H1 (cell line): ENCODE data around the gene ANKRD12. TPM values are rescaled to one million over a fixed set of nuclear protein-coding genes. Genes with fewer than 3 reads are reported as not detected.

Experiments
- CTCF ChIA-PET: fragments of 300-600 bp; sonication (Branson Sonifier 250); formaldehyde crosslinking; loops from one replicate; lab custom pipeline; 2021; ENCODE audit not compliant: partially characterized antibody; lab: Charles Lee
- POLR2A ChIA-PET: fragments of 300-600 bp; sonication (Branson Sonifier 250); formaldehyde crosslinking; loops from one replicate; lab custom pipeline; 2021; ENCODE audit warnings: inconsistent platforms; ENCODE audit not compliant: partially characterized antibody; lab: Charles Lee
- DNase-seq, 2 experiments: peaks; one replicate each; pipeline versions ENCODE4 v3.0.0 to v3.0.0-alpha.2; 2010 to 2022; ENCODE audit warnings: low spot score in 2 of 2, low read depth in 1 of 2, mixed read lengths in 1 of 2
- FAIRE-seq: peaks from 2 replicates; lab custom pipeline; 2011; peaks lifted over from hg19 to GRCh38; lab: Jason Lieb, UNC
- H2AFZ ChIP-seq: 2 replicates; pipeline ENCODE4 v1.8.1; 2012; ENCODE audit warnings: low read length, inconsistent platforms
- H2AK5ac ChIP-seq: 2 replicates; pipeline ENCODE4 v1.6.1; 2013; ENCODE audit warnings: low read depth, low read length
- H2BK120ac ChIP-seq: replicated peaks from 2 replicates; pipeline ENCODE3; 2013; ENCODE audit warnings: low read depth, low read length, inconsistent platforms
- H2BK12ac ChIP-seq: 2 replicates; pipeline ENCODE4 v1.6.1; 2013; ENCODE audit warnings: low read depth, low read length
- H2BK15ac ChIP-seq: 2 replicates; pipeline ENCODE4 v1.6.1; 2013; ENCODE audit warnings: low read length
- H2BK20ac ChIP-seq: 2 replicates; pipeline ENCODE4 v1.6.1; 2013; ENCODE audit warnings: low read length
- H2BK5ac ChIP-seq: 2 replicates; pipeline ENCODE4 v1.6.1; 2013; ENCODE audit warnings: low read depth, low read length
- H3K14ac ChIP-seq: 2 replicates; pipeline ENCODE4 v1.6.1; 2013; ENCODE audit warnings: inconsistent platforms; ENCODE audit not compliant: insufficient read length
- H3K18ac ChIP-seq: 2 replicates; pipeline ENCODE4 v1.6.1; 2013; ENCODE audit warnings: low read length; ENCODE audit errors: extremely low read depth
- H3K23ac ChIP-seq: 2 replicates; pipeline ENCODE4 v1.6.1; 2013; ENCODE audit warnings: inconsistent platforms; ENCODE audit not compliant: insufficient read length
- H3K23me2 ChIP-seq: 2 replicates; pipeline ENCODE4 v1.6.1; 2013; ENCODE audit warnings: low read depth, low read length
- H3K27ac ChIP-seq: 2 replicates; pipeline ENCODE4 v1.6.1; 2011; ENCODE audit warnings: low read depth, low read length, inconsistent platforms
- H3K27me3 ChIP-seq, 4 experiments: replicated peaks in 1 of 4; 1 replicate in 1 of 4; 2 replicates in 3 of 4; pipeline versions ENCODE4 v1.6.1 to v1.8.1; 2011 to 2013; ENCODE audit warnings: low read length in 3 of 4, mild to moderate bottlenecking in 3 of 4, inconsistent platforms in 2 of 4, mixed read lengths in 2 of 4, moderate library complexity in 1 of 4; ENCODE audit not compliant: control insufficient read depth in 3 of 4, insufficient read depth in 3 of 4; ENCODE audit errors: extremely low read depth in 1 of 4
- H3K36me3 ChIP-seq, 4 experiments: 2 replicates each; pipeline versions ENCODE4 v1.6.1 to v1.8.1; 2011 to 2013; ENCODE audit warnings: mild to moderate bottlenecking in 4 of 4, low read length in 3 of 4, moderate library complexity in 2 of 4, control low read depth in 1 of 4, inconsistent platforms in 1 of 4; ENCODE audit not compliant: insufficient read depth in 4 of 4, control insufficient read depth in 2 of 4
- H3K4ac ChIP-seq: replicated peaks from 2 replicates; pipeline ENCODE3; 2013; ENCODE audit warnings: low read length, low read depth, mixed read lengths, inconsistent platforms; ENCODE audit not compliant: insufficient read length
- H3K4me1 ChIP-seq, 4 experiments: replicated peaks in 1 of 4; 1 replicate in 1 of 4; 2 replicates in 3 of 4; pipeline versions ENCODE4 v1.6.1 to v1.8.1; 2011 to 2013; ENCODE audit warnings: low read length in 3 of 4, inconsistent platforms in 2 of 4, mixed read lengths in 1 of 4; ENCODE audit not compliant: insufficient read depth in 4 of 4, control insufficient read depth in 3 of 4
- H3K4me2 ChIP-seq, 2 experiments: 2 replicates each; pipeline versions ENCODE4 v1.6.1 to v1.8.1; 2011 to 2013; ENCODE audit warnings: low read depth in 2 of 2, low read length in 2 of 2, control low read depth in 1 of 2, inconsistent platforms in 1 of 2, mild to moderate bottlenecking in 1 of 2; ENCODE audit not compliant: insufficient read depth in 1 of 2
- H3K4me3 ChIP-seq, 4 experiments: fragments of 200-600, 300-600 bp in 1 of 4; sonication (generic), shearing (Covaris generic), sonication (Bioruptor Twin) in 1 of 4; 2 replicates each; pipeline versions ENCODE4 v1.5.1 to v1.8.1; 2011 to 2016; ENCODE audit warnings: low read length in 4 of 4, low read depth in 3 of 4, control low read depth in 2 of 4, inconsistent platforms in 2 of 4, mild to moderate bottlenecking in 2 of 4, mixed read lengths in 1 of 4, moderate library complexity in 1 of 4; ENCODE audit not compliant: insufficient read depth in 2 of 4; ENCODE audit errors: extremely low read depth in 1 of 4
- H3K56ac ChIP-seq: replicated peaks from 2 replicates; pipeline ENCODE3; 2013; ENCODE audit warnings: low read depth, mild to moderate bottlenecking, mixed read lengths, low read length, inconsistent platforms; ENCODE audit not compliant: insufficient read length
- H3K79me1 ChIP-seq: 2 replicates; pipeline ENCODE4 v1.6.1; 2013; ENCODE audit warnings: low read depth, low read length, control low read depth
- H3K79me2 ChIP-seq, 2 experiments: 2 replicates each; pipeline versions ENCODE4 v1.6.1 to v1.8.1; 2012 to 2013; ENCODE audit warnings: low read length in 2 of 2, mild to moderate bottlenecking in 2 of 2, inconsistent platforms in 1 of 2; ENCODE audit not compliant: insufficient read depth in 2 of 2, control insufficient read depth in 1 of 2
- H3K9ac ChIP-seq, 4 experiments: replicated peaks in 1 of 4; 1 replicate in 1 of 4; 2 replicates in 3 of 4; pipeline versions ENCODE4 v1.6.1 to v1.8.1; 2011 to 2013; ENCODE audit warnings: low read depth in 3 of 4, low read length in 3 of 4, control low read depth in 2 of 4, mild to moderate bottlenecking in 2 of 4, moderate library complexity in 2 of 4, inconsistent platforms in 1 of 4; ENCODE audit errors: extremely low read depth in 1 of 4
- H3K9me3 ChIP-seq, 2 experiments: 2 replicates each; pipeline versions ENCODE4 v1.6.1 to v1.8.1; 2012 to 2013; ENCODE audit warnings: mild to moderate bottlenecking in 2 of 2, moderate library complexity in 2 of 2, control low read depth in 1 of 2, inconsistent platforms in 1 of 2, low read depth in 1 of 2, low read length in 1 of 2, mixed read lengths in 1 of 2; ENCODE audit not compliant: insufficient read depth in 2 of 2
- H4K20me1 ChIP-seq, 2 experiments: replicated peaks in 1 of 2; 2 replicates each; pipeline versions ENCODE3 to v1.8.1; 2011 to 2013; ENCODE audit warnings: inconsistent platforms in 2 of 2, low read length in 2 of 2, mild to moderate bottlenecking in 1 of 2; ENCODE audit not compliant: insufficient read depth in 2 of 2, control insufficient read depth in 1 of 2
- H4K5ac ChIP-seq: 2 replicates; pipeline ENCODE4 v1.6.1; 2013; ENCODE audit warnings: low read length, low read depth, mixed read lengths, inconsistent platforms; ENCODE audit not compliant: insufficient read length
- H4K8ac ChIP-seq: 2 replicates; pipeline ENCODE4 v1.8.0; 2013; ENCODE audit warnings: mild to moderate bottlenecking, moderate library complexity, low read length, inconsistent platforms; ENCODE audit not compliant: insufficient read depth; ENCODE audit errors: extremely low read depth
- H4K91ac ChIP-seq: replicated peaks from 2 replicates; pipeline ENCODE3; 2013; ENCODE audit warnings: low read length, mixed read lengths, inconsistent platforms; ENCODE audit not compliant: insufficient read length
- BACH1 ChIP-seq: IDR thresholded peaks from 2 replicates; pipeline ENCODE4 v1.6.1; 2012; ENCODE audit warnings: low read length, improper control_type of control experiment
- EZH2 ChIP-seq: fragments of 200-600 bp; sonication (generic); IDR thresholded peaks from 2 replicates; pipeline ENCODE4 v1.7.1; 2012; ENCODE audit warnings: low read depth, mild to moderate bottlenecking, moderate library complexity, low read length, inconsistent platforms; ENCODE audit not compliant: severe bottlenecking
- HDAC6 ChIP-seq: IDR thresholded peaks from one replicate; pipeline ENCODE4 v1.7.1; 2012; ENCODE audit warnings: low read depth, mild to moderate bottlenecking, inconsistent platforms, low read length, moderate library complexity
- JUN ChIP-seq: IDR thresholded peaks from 2 replicates; pipeline ENCODE4 v1.6.1; 2011; ENCODE audit warnings: low read depth, mild to moderate bottlenecking, improper control_type of control experiment, low read length
- KDM1A ChIP-seq: fragments of 200-600, 300-600 bp; sonication (generic); IDR thresholded peaks from 2 replicates; pipeline ENCODE4 v1.7.1; 2016; ENCODE audit warnings: mild to moderate bottlenecking, low read length, borderline replicate concordance
- MAFK ChIP-seq: IDR thresholded peaks from 2 replicates; pipeline ENCODE4 v1.6.1; 2012; ENCODE audit warnings: low read depth, mild to moderate bottlenecking, improper control_type of control experiment, low read length
- NANOG ChIP-seq: IDR thresholded peaks from 2 replicates; pipeline ENCODE4 v1.6.1; 2011; ENCODE audit warnings: low read length, low read depth, mild to moderate bottlenecking, inconsistent platforms; ENCODE audit not compliant: insufficient read depth, poor library complexity, severe bottlenecking
- TAF1 ChIP-seq: IDR thresholded peaks from 2 replicates; pipeline ENCODE4 v1.6.1; 2011; ENCODE audit warnings: mild to moderate bottlenecking, low read depth, low read length
- WGBS, 2 experiments: shearing (Covaris generic) in 1 of 2; methylation state at CpG; one replicate each; pipeline versions ENCODE4 v1.1.6 to v1.1.7; 2013 to 2015; ENCODE audit warnings: low lambda C conversion rate in 2 of 2, mixed read lengths in 2 of 2, inconsistent platforms in 1 of 2, low coverage in 1 of 2, missing lambda C conversion rate in 1 of 2; ENCODE audit not compliant: insufficient replicate concordance in 2 of 2, insufficient coverage in 1 of 2, insufficient read length in 1 of 2; ENCODE audit errors: extremely low coverage in 1 of 2, missing lambda C conversion rate in 1 of 2; 5-methylcytosine and 5-hydroxymethylcytosine counted together
- polyA plus RNA-seq, 7 experiments: library from polyadenylated mRNA; depleted of rRNA in 3 of 7; stranded (reverse) in 5 of 7; unstranded in 2 of 7; fragments of >200 nt in 5 of 7; fragments of 200-250 nt in 2 of 7; gene quantifications; 1 replicate in 5 of 7; 2 replicates in 1 of 7; 4 replicates in 1 of 7; pipeline versions ENCODE4 v1.2.1 to v1.2.3, GENCODE V29; 2011 to 2013; ENCODE audit warnings: missing spikeins in 2 of 7, mixed read lengths in 2 of 7
- total RNA-seq: library from RNA; stranded (reverse); fragmentation: NEBNext Ultra II Directional; extraction: Animal tissue kit (Norgen Biotek cat#: 25700); gene quantifications from 2 replicates; pipeline ENCODE4 v1.2.1, GENCODE V29; 2021
- TF ChIP-seq, protein P1 (sequence below): IDR thresholded peaks from 2 replicates; pipeline ENCODE4 v1.6.1; 2012; ENCODE audit warnings: inconsistent platforms

Gene ANKRD12
- total and polyA plus RNA-seq, 2 of the 8 experiments (the other 6 are each of a cell fraction or from before 2014, with no cell fraction given), result 2.6 to 37.9 TPM

DNA sequence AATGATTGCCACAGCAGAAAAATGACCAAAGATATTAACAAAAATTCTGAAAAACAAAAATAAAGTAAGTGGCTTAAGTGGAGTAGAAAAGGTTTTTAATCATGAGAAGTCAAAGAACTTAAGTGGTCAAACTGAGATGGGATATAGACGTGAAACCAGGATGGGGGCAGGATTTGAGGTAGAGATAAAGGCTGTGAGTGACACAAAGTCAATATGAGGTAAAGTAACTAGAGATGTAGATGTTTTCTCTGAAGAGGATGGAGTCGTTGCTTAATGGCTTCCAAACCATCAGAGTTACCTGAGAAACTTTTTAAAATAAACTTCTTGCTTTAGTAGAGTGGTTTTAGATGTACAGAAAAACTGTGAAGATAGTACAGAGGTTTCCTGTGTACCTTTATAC, 21.2 kb downstream of the ANKRD12 start:
- H2BK15ac ChIP-seq, result no peak overlapping the region
- H3K79me2 ChIP-seq, result peaks cover 3 to 83% of the 10 kb centered on the region in 2 experiments; a peak in 2 of 4 replicates
- POLR2A ChIA-PET, result no interaction called here
- H2BK120ac ChIP-seq, result no peak overlapping the region
- no peak overlapping the region for H3K4me3 ChIP-seq
- FAIRE-seq (no peak), DNase-seq (no peak)
- no peaks in the 10 kb centered on the region for H3K79me1 ChIP-seq
- no peak overlapping the region for H4K91ac ChIP-seq
- H3K56ac ChIP-seq, result no peak overlapping the region
- CTCF ChIA-PET, result interaction anchor here (0.7 kb wide), 1 partner anchor 10 kb away, joined by 3 read pairs; no protein-coding TSS in a partner anchor
- H3K18ac ChIP-seq, result no peak overlapping the region
- H3K9ac ChIP-seq, result no peak overlapping the region
- no peak overlapping the region for H3K23ac ChIP-seq
- 0 out of 8 replicates have a peak, but pooled peaks cover 0 to 3% (median 0%) of the 10 kb centered on the region in 4 experiments for H3K36me3 ChIP-seq
- peaks cover 2% of the 10 kb centered on the region; the same call in 1 of the 2 replicates for H3K23me2 ChIP-seq
- H4K5ac ChIP-seq, result no peak overlapping the region
- H3K4ac ChIP-seq, result no peak overlapping the region
- H2AFZ ChIP-seq, result no peak overlapping the region
- H3K4me1 ChIP-seq, result no peaks in the 10 kb centered on the region
- peaks cover 0 to 2% of the 10 kb centered on the region in 2 experiments for H4K20me1 ChIP-seq
- H2AK5ac ChIP-seq, result no peak overlapping the region
- no peak overlapping the region for H2BK12ac ChIP-seq
- no peak overlapping the region for H4K8ac ChIP-seq
- 83% methylated on average over 2 of the region's 2 CpGs; no CpG with 5 or more reads in 1 of the 2 experiments for WGBS, 2 experiments
- TF ChIP-seq NANOG, result no peak
- TF ChIP-seq EZH2, result no peak
- TF ChIP-seq HDAC6, result no peak
- TF ChIP-seq TAF1, result no peak
- TF ChIP-seq JUN, result no peak
- TF ChIP-seq, protein P1, sequence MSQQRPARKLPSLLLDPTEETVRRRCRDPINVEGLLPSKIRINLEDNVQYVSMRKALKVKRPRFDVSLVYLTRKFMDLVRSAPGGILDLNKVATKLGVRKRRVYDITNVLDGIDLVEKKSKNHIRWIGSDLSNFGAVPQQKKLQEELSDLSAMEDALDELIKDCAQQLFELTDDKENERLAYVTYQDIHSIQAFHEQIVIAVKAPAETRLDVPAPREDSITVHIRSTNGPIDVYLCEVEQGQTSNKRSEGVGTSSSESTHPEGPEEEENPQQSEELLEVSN, result no peak
- TF ChIP-seq KDM1A, result no peak
- no peak for TF ChIP-seq BACH1
- TF ChIP-seq MAFK, result no peak
- H3K4me2 ChIP-seq, result no peak overlapping the region
- H3K27ac ChIP-seq, result no peak overlapping the region
- H2BK20ac ChIP-seq, result no peak overlapping the region
- H3K14ac ChIP-seq, result no peak overlapping the region
- no peaks in the 10 kb centered on the region for H3K27me3 ChIP-seq
- no peak overlapping the region for H2BK5ac ChIP-seq
- H3K9me3 ChIP-seq, result peaks cover 0 to 3% of the 10 kb centered on the region in 2 experiments; a peak in 1 of 4 replicates
